K562 (cell line): Measurements from ENCODE around the gene AP1AR. TPM values are rescaled to one million over a fixed set of nuclear protein-coding genes. Genes with fewer than 3 reads are reported as not detected.
A peak's percentile ranks its signal among the peaks of the same experiment; 100 is the strongest.

ENCODE experiments used
- BHLHE40 ChIP-seq: IDR thresholded peaks from 2 replicates; pipeline ENCODE4 v1.6.1; 2011; ENCODE audit warnings: low read length, improper control_type of control experiment
- BRCA1 ChIP-seq, 2 experiments: fragments of 450-650 bp in 1 of 2; sonication (generic) in 1 of 2; formaldehyde crosslinking in 1 of 2; IDR thresholded peaks; 2 replicates each; pipeline versions ENCODE4 v1.5.0 to v1.6.1; 2017 to 2020; ENCODE audit warnings: mild to moderate bottlenecking in 1 of 2, missing genetic modification reagents in 1 of 2
- COPS2 ChIP-seq: fragments of 450-650 bp; conservative IDR thresholded peaks from 2 replicates; pipeline ENCODE4 v1.6.1; 2016; ENCODE audit warnings: mild to moderate bottlenecking, moderate library complexity
- EWSR1 ChIP-seq: fragments of 450-650 bp; IDR thresholded peaks from 2 replicates; pipeline ENCODE4 v1.6.1; 2018; ENCODE audit warnings: borderline replicate concordance, mild to moderate bottlenecking, low read depth, moderate library complexity; ENCODE audit not compliant: partially characterized antibody
- HEY1 ChIP-seq: fragments of 250-450 bp; sonication (Bioruptor Pico); IDR thresholded peaks from 2 replicates; pipeline ENCODE4 v1.5.0; 2020; ENCODE audit warnings: mild to moderate bottlenecking, moderate library complexity, borderline replicate concordance
- LCOR ChIP-seq: sonication (generic); formaldehyde crosslinking; IDR thresholded peaks from 2 replicates; pipeline ENCODE4 v1.8.0; 2022; ENCODE audit warnings: mild to moderate bottlenecking, missing genetic modification reagents
- MAFG ChIP-seq: fragments of 450-650 bp; conservative IDR thresholded peaks from 2 replicates; pipeline ENCODE4 v1.6.1; 2016; ENCODE audit warnings: missing genetic modification characterization, missing compliant biosample characterization
- MEF2D ChIP-seq: conservative IDR thresholded peaks from 2 replicates; pipeline ENCODE4 v1.6.1; 2016; ENCODE audit warnings: low read depth, missing genetic modification characterization, missing compliant biosample characterization
- NBN ChIP-seq: fragments of 450-650 bp; IDR thresholded peaks from 2 replicates; pipeline ENCODE4 v1.6.1; 2016; ENCODE audit warnings: low read depth, mild to moderate bottlenecking
- NEUROD1 ChIP-seq: fragments of 150-350 bp; IDR thresholded peaks from 2 replicates; pipeline ENCODE4 v1.6.1; 2014; ENCODE audit warnings: borderline replicate concordance, low read length, low read depth; ENCODE audit not compliant: partially characterized antibody
- PHF8 ChIP-seq: fragments of 200-600 bp; sonication (generic); IDR thresholded peaks from 2 replicates; pipeline ENCODE4 v1.6.1; 2012; ENCODE audit warnings: mixed run types, mild to moderate bottlenecking, inconsistent platforms, low read length, moderate library complexity, borderline replicate concordance
- POLR2AphosphoS2 ChIP-seq: IDR thresholded peaks from 2 replicates; pipeline ENCODE4 v1.6.1; 2012; ENCODE audit warnings: low read length, improper control_type of control experiment
- POLR2B ChIP-seq: fragments of 450-650 bp; IDR thresholded peaks from 2 replicates; pipeline ENCODE4 v1.6.1; 2018; ENCODE audit warnings: low read depth; ENCODE audit not compliant: partially characterized antibody
- POLR3G ChIP-seq: IDR thresholded peaks from 2 replicates; pipeline ENCODE4 v1.6.1; 2011; ENCODE audit not compliant: insufficient read length, insufficient replicate concordance; ENCODE audit errors: extremely low read depth
- RBM22 ChIP-seq: fragments of 200-400 bp; formaldehyde crosslinking; IDR thresholded peaks from 2 replicates; pipeline ENCODE4 v1.6.1; 2018; ENCODE audit warnings: low read length, low read depth; ENCODE audit not compliant: poor library complexity, severe bottlenecking
- SNIP1 ChIP-seq: fragments of 450-650 bp; IDR thresholded peaks from 2 replicates; pipeline ENCODE4 v1.7.1; 2017; ENCODE audit warnings: low read depth, mild to moderate bottlenecking
- THRAP3 ChIP-seq: fragments of 450-650 bp; IDR thresholded peaks from 2 replicates; pipeline ENCODE4 v1.6.1; 2016; ENCODE audit warnings: mild to moderate bottlenecking, inconsistent platforms, borderline replicate concordance
- ZBTB40 ChIP-seq, 2 experiments: fragments of 450-650 bp in 1 of 2; sonication (generic) in 1 of 2; formaldehyde crosslinking in 1 of 2; IDR thresholded peaks; 2 replicates each; pipeline versions ENCODE4 v1.7.1 to v1.9.0; 2016 to 2022; ENCODE audit warnings: inconsistent platforms in 1 of 2, mild to moderate bottlenecking in 1 of 2, missing genetic modification reagents in 1 of 2
- ZNF589 ChIP-seq: fragments of 200-800 bp; sonication (Bioruptor generic); IDR thresholded peaks from 2 replicates; pipeline ENCODE4 v1.6.1; 2016; ENCODE audit warnings: low read depth, missing genetic modification characterization, missing compliant biosample characterization
- polyA plus RNA-seq, 8 experiments: library from polyadenylated mRNA; depleted of rRNA in 4 of 8; stranded (reverse) in 5 of 8; unstranded in 3 of 8; fragments of >200 nt; fragmentation: Nextera tagmentation in 2 of 8; fragmentation: Illumina TruSeq in 1 of 8; extraction: Ambion mirVana in 2 of 8; extraction: Trizol in 1 of 8; gene quantifications; 2 replicates each; pipeline versions ENCODE4 v1.2.1 to v1.2.3, GENCODE V29; 2011 to 2014; ENCODE audit warnings: inconsistent platforms in 1 of 8, missing spikeins in 1 of 8
- total RNA-seq, 7 experiments: library from RNA; depleted of rRNA in 6 of 7; stranded (reverse); fragments of >200 nt in 6 of 7; fragmentation: Illumina TruSeq in 2 of 7; extraction: Trizol in 2 of 7; gene quantifications; 2 replicates each; pipeline versions ENCODE4 v1.2.1 to v1.2.3, GENCODE V29; 2011 to 2021; ENCODE audit warnings: low replicate concordance in 1 of 7

AP1AR gene
- total and polyA plus RNA-seq, 9 of the 15 experiments (the other 6 are each of a cell fraction or from before 2014, with no cell fraction given): 2.6 to 20.7 (median 12.2) TPM

- TF ChIP-seq POLR3G: no peak
- peak; percentile 79 for TF ChIP-seq ZNF589 (CRISPR knock-in tag)
- 0 out of 2 replicates have a peak, but pooled peaks have one; percentile 21 for TF ChIP-seq NBN
- TF ChIP-seq EWSR1: no peak
- TF ChIP-seq SNIP1: no peak
- TF ChIP-seq COPS2: no peak
- TF ChIP-seq LCOR: no peak
- TF ChIP-seq MEF2D (tag): no peak
- TF ChIP-seq MAFG: no peak
- no peak for TF ChIP-seq BRCA1 (IDR thresholded peaks at IDR 0.05)
- no peak for TF ChIP-seq BRCA1 (CRISPR knock-in tag; IDR thresholded peaks at IDR 0.05)
- TF ChIP-seq ZBTB40 (IDR thresholded peaks at IDR 0.05): peak; percentile 86
- TF ChIP-seq ZBTB40 (CRISPR knock-in tag; IDR thresholded peaks at IDR 0.05): no peak
- TF ChIP-seq PHF8: peak; percentile 30; the same call in 1 of the 2 replicates
- TF ChIP-seq RBM22: no peak
- no peak for TF ChIP-seq HEY1
- TF ChIP-seq POLR2AphosphoS2: no peak
- no peak for TF ChIP-seq BHLHE40
- TF ChIP-seq POLR2B: peak; percentile 72
- TF ChIP-seq NEUROD1: no peak
- TF ChIP-seq THRAP3: no peak
These were observed 65.6 kb downstream of the AP1AR start, which contains the start of gene ALPK1 (continued) for GRCh38 chr4:112296949-112297880.
